ENCODE measurements around the gene CFL1.
"Not testable (repeated sequence)": the region's sequence is repeated elsewhere in the genome, so short reads cannot be mapped to it uniquely, and the experiment has no call there.

Gene CFL1

DNA sequence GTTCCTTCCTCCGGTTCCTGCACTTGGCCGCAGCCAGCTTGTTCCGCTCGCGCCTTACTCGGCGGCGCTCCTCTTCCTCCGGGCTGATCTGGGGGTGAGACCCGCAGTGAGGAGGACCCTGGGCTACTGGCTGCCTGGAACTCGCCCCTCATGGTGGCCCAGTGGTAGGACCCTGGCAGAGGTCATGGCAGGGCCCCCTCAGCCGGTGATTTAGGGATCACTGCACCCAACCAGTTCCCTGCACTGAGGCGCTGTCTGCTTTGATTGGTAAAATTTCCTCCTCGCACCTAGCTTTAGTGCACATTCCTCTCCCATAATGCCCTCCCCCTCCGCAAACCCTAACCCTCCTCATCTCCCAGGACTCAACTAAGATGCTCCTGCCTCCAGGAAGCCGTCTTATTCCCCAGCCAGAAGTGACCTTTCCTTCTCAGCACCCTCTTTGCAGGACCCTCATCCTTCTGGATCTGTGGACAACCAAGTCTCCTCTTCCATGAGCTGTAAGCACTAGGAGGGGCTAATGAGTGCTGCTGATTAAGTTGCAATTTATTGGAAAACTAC is 36.1 kb upstream of the CFL1 start:
- Histone ChIP-seq H3K79me2 (ENCODE audit: low read length) (peaks cover 27% of the 10 kb centered on the region), H3K9me3 (ENCODE audit: insufficient read depth, low read length) (no peaks in the 10 kb centered on the region), H3K36me3 (replicated peaks; ENCODE audit: low read depth, low read length) (no peaks in the 10 kb centered on the region), H3K4me2 (ENCODE audit: low read length) (peak overlapping the region; percentile 85), H3K9ac (ENCODE audit: low read length) (peak overlapping the region; percentile 66), H3K4me1 (ENCODE audit: low read length) (peaks cover 29% of the 10 kb centered on the region), H2AFZ (ENCODE audit: low read depth, low read length) (peak overlapping the region; percentile 19), H3K27me3 (ENCODE audit: low read depth, low read length) (no peaks in the 10 kb centered on the region), H4K20me1 (ENCODE audit: insufficient read depth, low read length) (peaks cover 12% of the 10 kb centered on the region; the same call in 1 of the 2 replicates), H3K27ac (ENCODE audit: low read length) (peak overlapping the region; percentile 54), H3K4me3 (ENCODE audit: low read length) (peak overlapping the region; percentile 92)
- no peak for TF ChIP-seq EZH2phosphoT487 (IDR thresholded peaks at IDR 0.05; ENCODE audit: low read depth)
- TF ChIP-seq, protein P1, sequence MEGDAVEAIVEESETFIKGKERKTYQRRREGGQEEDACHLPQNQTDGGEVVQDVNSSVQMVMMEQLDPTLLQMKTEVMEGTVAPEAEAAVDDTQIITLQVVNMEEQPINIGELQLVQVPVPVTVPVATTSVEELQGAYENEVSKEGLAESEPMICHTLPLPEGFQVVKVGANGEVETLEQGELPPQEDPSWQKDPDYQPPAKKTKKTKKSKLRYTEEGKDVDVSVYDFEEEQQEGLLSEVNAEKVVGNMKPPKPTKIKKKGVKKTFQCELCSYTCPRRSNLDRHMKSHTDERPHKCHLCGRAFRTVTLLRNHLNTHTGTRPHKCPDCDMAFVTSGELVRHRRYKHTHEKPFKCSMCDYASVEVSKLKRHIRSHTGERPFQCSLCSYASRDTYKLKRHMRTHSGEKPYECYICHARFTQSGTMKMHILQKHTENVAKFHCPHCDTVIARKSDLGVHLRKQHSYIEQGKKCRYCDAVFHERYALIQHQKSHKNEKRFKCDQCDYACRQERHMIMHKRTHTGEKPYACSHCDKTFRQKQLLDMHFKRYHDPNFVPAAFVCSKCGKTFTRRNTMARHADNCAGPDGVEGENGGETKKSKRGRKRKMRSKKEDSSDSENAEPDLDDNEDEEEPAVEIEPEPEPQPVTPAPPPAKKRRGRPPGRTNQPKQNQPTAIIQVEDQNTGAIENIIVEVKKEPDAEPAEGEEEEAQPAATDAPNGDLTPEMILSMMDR (IDR thresholded peaks at IDR 0.05; ENCODE audit: low read depth, low read length): no peak

DNA sequence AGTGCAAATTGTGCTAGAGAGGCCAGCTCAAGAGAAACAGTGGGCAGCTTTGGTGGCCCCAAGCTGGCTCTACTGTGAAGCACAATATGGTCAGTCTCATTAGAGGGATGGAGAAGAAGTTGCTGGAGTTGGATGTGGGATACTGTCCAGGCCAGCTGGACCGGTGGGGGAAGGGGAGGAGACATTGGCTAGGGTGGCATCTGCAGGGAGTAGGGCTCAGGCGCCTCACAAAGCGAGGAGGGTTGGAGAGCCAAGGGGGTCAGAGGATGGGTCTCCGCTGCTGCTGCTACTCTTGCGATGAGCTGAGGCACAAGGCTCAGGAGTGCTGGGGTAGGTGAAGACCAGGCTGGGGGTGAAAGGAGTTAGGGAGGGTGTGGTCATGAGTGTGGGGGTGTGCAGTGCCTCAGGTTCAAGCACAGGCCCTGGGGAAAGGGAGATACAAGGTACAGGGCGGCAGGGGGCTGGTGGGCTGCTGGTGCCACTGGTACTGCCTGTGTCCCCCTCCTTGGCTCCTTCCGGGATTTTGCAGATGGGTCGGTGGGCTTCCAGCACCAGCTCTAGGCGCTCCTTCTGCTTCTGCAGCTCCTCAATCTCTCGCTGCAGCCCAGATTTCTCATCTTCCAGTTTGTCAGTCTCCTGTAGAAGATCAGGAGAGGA is 34.8 kb upstream of the CFL1 start:
- no peaks in the 10 kb centered on the region for H3K9me3 ChIP-seq (ENCODE audit: insufficient read depth, low read length)
- peak overlapping the region; percentile 92 for H3K4me3 ChIP-seq (ENCODE audit: low read length)
- H3K27ac ChIP-seq (ENCODE audit: low read length): peak overlapping the region; percentile 60
- peak overlapping the region; percentile 95; the same call in 1 of the 2 replicates for H3K9ac ChIP-seq (ENCODE audit: low read length)
- H3K4me1 ChIP-seq (ENCODE audit: low read length): peaks cover 31% of the 10 kb centered on the region
- H3K79me2 ChIP-seq (ENCODE audit: low read length): peaks cover 31% of the 10 kb centered on the region
- no peak overlapping the region for H2AFZ ChIP-seq (ENCODE audit: low read depth, low read length)
- H3K36me3 ChIP-seq (replicated peaks; ENCODE audit: low read depth, low read length): no peaks in the 10 kb centered on the region
- no peaks in the 10 kb centered on the region for H3K27me3 ChIP-seq (ENCODE audit: low read depth, low read length)
- H3K4me2 ChIP-seq (ENCODE audit: low read length): peak overlapping the region; percentile 85
- TF ChIP-seq EZH2phosphoT487 (IDR thresholded peaks at IDR 0.05; ENCODE audit: low read depth): no peak
- TF ChIP-seq, protein P1 (IDR thresholded peaks at IDR 0.05; ENCODE audit: low read depth, low read length): no peak
- H4K20me1 ChIP-seq (ENCODE audit: insufficient read depth, low read length): peaks cover 12% of the 10 kb centered on the region; the same call in 1 of the 2 replicates

DNA sequence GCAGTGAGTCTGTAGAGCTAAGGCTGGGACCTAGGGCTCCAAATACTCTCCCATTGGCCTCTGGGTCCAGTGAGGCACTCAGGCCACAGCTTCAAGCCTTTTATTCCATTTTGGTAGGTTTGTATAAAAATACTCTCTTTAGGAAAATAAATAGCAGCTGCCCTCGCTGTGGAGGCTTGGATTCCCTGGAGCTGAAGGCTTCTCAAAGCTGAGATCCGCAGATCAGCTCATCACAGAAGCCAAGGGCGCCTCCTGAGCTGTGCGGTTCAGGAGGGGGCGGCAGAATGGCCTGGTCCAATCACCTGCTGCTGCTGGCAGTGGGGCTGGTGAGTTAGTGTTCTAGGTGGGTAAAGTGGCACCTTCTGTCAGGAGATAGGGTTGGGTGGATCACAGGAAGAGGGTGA is 34.2 kb upstream of the CFL1 start:
- Histone ChIP-seq H3K4me2 (ENCODE audit: low read length) (peak overlapping the region; percentile 85), H3K4me3 (ENCODE audit: low read length) (peak overlapping the region; percentile 92), H3K27ac (ENCODE audit: low read length) (peak overlapping the region; percentile 60), H3K79me2 (ENCODE audit: low read length) (peaks cover 37% of the 10 kb centered on the region), H3K9ac (ENCODE audit: low read length) (peak overlapping the region; percentile 95), H3K4me1 (ENCODE audit: low read length) (peaks cover 36% of the 10 kb centered on the region), H4K20me1 (ENCODE audit: insufficient read depth, low read length) (peaks cover 12% of the 10 kb centered on the region; the same call in 1 of the 2 replicates)
- not testable (repeated sequence) for H2AFZ ChIP-seq (ENCODE audit: low read depth, low read length); H3K9me3 ChIP-seq (ENCODE audit: insufficient read depth, low read length); H3K27me3 ChIP-seq (ENCODE audit: low read depth, low read length); H3K36me3 ChIP-seq (replicated peaks; ENCODE audit: low read depth, low read length)

DNA sequence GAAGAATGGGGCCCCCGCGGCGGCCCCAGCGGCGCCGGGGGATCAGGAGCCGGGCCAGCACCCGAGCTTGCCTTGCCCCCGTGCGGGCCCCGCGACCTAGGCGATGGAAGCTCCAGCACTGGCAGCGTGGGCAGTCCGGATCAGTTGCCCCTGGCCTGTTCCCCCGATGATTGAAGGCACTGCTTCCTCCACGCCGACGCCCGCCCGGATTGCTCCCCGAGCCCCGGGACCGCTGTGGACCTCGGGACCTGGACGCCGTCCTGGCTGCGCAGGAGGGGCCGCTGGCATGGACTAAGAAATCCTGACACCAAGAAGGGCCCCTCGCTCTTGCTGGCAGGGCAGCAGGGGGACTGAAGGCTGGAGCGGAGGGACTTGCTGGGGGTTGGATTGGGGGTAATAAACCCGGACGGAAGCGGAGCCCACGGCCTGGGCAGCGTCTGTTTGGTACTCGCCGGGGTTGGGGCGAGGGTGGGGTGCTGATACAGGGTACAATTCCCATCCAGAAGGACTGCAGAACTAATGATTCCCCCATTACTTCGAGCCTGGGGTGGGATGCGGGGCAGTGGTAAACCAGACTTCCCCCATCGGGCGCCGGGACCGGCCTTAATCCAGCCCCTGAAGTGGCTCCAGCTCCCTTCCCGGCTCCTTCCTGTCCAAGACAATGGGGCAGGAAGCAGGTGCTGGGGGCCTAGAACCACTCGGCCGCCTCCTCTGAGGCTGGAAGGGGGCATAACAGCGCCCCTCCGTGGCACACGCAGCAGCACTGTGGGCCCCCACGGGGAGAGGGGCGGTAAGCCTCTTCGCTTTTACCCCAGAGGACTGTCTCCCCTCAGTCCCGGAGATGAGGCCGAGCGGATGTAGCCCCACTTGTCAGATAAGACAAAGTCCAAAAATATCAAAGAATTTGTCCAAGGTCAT is 33.5 kb upstream of the CFL1 start:
- no peak for TF ChIP-seq EZH2phosphoT487 (IDR thresholded peaks at IDR 0.05; ENCODE audit: low read depth)
- TF ChIP-seq, protein P1 (IDR thresholded peaks at IDR 0.05; ENCODE audit: low read depth, low read length): peak; percentile 77
- peaks cover 4% of the 10 kb centered on the region for H3K36me3 ChIP-seq (replicated peaks; ENCODE audit: low read depth, low read length)
- H3K4me3 ChIP-seq (ENCODE audit: low read length): peak overlapping the region; percentile 92
- no peaks in the 10 kb centered on the region for H3K27me3 ChIP-seq (ENCODE audit: low read depth, low read length)
- peak overlapping the region; percentile 95 for H3K9ac ChIP-seq (ENCODE audit: low read length)
- peaks cover 36% of the 10 kb centered on the region for H3K4me1 ChIP-seq (ENCODE audit: low read length)
- H3K4me2 ChIP-seq (ENCODE audit: low read length): peak overlapping the region; percentile 85
- H4K20me1 ChIP-seq (ENCODE audit: insufficient read depth, low read length): peaks cover 12% of the 10 kb centered on the region; the same call in 1 of the 2 replicates
- peaks cover 37% of the 10 kb centered on the region for H3K79me2 ChIP-seq (ENCODE audit: low read length)
- H3K9me3 ChIP-seq (ENCODE audit: insufficient read depth, low read length): no peaks in the 10 kb centered on the region
- H3K27ac ChIP-seq (ENCODE audit: low read length): peak overlapping the region; percentile 60
- no peak overlapping the region for H2AFZ ChIP-seq (ENCODE audit: low read depth, low read length)
